Fibroblast of pulmonary artery (primary cell): ENCODE measurements around the gene KIF5B.
A peak's percentile ranks its signal among the peaks of the same experiment; 100 is the strongest.

Experiments
- DNase-seq: peaks from one replicate; pipeline ENCODE4 v3.0.0-alpha.2; 2010; ENCODE audit warnings: low read depth
- H3K4me3 ChIP-seq: replicated peaks from 2 replicates; pipeline ENCODE4 v1.5.1; 2011; ENCODE audit warnings: low read depth, mild to moderate bottlenecking, control low read depth, low read length, moderate library complexity
- TF ChIP-seq, protein P1 (sequence below): IDR thresholded peaks from 2 replicates; pipeline ENCODE4 v1.5.1; 2011; ENCODE audit warnings: mild to moderate bottlenecking, control low read depth, low read length, inconsistent platforms; ENCODE audit errors: missing control alignments

KIF5B gene

GRCh38 chr10:32095116-32095733 lies 39.0 kb upstream of the KIF5B start:
- H3K4me3 ChIP-seq = no peak overlapping the region
- no peak for DNase-seq
- TF ChIP-seq, protein P1, sequence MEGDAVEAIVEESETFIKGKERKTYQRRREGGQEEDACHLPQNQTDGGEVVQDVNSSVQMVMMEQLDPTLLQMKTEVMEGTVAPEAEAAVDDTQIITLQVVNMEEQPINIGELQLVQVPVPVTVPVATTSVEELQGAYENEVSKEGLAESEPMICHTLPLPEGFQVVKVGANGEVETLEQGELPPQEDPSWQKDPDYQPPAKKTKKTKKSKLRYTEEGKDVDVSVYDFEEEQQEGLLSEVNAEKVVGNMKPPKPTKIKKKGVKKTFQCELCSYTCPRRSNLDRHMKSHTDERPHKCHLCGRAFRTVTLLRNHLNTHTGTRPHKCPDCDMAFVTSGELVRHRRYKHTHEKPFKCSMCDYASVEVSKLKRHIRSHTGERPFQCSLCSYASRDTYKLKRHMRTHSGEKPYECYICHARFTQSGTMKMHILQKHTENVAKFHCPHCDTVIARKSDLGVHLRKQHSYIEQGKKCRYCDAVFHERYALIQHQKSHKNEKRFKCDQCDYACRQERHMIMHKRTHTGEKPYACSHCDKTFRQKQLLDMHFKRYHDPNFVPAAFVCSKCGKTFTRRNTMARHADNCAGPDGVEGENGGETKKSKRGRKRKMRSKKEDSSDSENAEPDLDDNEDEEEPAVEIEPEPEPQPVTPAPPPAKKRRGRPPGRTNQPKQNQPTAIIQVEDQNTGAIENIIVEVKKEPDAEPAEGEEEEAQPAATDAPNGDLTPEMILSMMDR = no peak

- TF ChIP-seq, protein P1 = no peak
- no peak for DNase-seq
- no peak overlapping the region for H3K4me3 ChIP-seq
These were observed 37.4 kb upstream of the KIF5B start for GRCh38 chr10:32093650-32094049.

GRCh38 chr10:32091046-32091445 lies 34.8 kb upstream of the KIF5B start:
- TF ChIP-seq, protein P1 = no peak
- H3K4me3 ChIP-seq = no peak overlapping the region
- no peak for DNase-seq

GRCh38 chr10:32084185-32084851 lies 28.1 kb upstream of the KIF5B start:
- no peak overlapping the region for H3K4me3 ChIP-seq
- no peak for DNase-seq
- TF ChIP-seq, protein P1 = no peak

GRCh38 chr10:32077896-32078485 lies 21.8 kb upstream of the KIF5B start:
- DNase-seq = peak; percentile 63
- TF ChIP-seq, protein P1 = no peak
- no peak overlapping the region for H3K4me3 ChIP-seq

GRCh38 chr10:32073659-32074058 lies 17.4 kb upstream of the KIF5B start:
- peak; percentile 34 for DNase-seq
- H3K4me3 ChIP-seq = no peak overlapping the region
- TF ChIP-seq, protein P1 = no peak
